C4-2B (cell line): ENCODE measurements around the gene SF3B1.

Source experiments
- H3K27ac ChIP-seq: fragments of 450-650 bp; 2 replicates; pipeline ENCODE4 v1.5.1; 2017
- ZFX ChIP-seq: fragments of 450-650 bp; IDR thresholded peaks from 2 replicates; pipeline ENCODE4 v1.6.1; 2017
- TF ChIP-seq, protein P1 (sequence below): fragments of 450-650 bp; conservative IDR thresholded peaks from 2 replicates; pipeline ENCODE4 v1.5.1; 2017; ENCODE audit warnings: mild to moderate bottlenecking

The SF3B1 gene

DNA sequence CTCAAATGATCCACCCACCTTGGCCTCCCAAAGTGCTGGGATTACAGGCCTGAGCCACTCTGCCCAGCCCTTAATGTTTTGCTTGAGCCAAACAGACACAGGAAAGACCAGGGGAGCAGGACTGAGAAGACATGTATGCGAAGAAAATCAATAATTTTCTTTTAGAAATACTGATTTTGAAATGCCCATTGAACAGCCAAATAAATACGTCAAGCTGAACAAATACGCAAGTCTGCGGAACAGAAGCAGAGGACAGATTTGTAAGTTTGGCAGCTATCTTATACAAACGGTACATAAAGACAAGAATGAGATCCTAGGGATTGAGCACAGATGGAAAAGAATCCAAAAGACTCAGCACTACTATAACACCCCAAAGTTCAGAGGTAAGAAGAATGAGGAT lies 20.8 kb downstream of the SF3B1 start:
- TF ChIP-seq ZFX = no peak
- TF ChIP-seq, protein P1, sequence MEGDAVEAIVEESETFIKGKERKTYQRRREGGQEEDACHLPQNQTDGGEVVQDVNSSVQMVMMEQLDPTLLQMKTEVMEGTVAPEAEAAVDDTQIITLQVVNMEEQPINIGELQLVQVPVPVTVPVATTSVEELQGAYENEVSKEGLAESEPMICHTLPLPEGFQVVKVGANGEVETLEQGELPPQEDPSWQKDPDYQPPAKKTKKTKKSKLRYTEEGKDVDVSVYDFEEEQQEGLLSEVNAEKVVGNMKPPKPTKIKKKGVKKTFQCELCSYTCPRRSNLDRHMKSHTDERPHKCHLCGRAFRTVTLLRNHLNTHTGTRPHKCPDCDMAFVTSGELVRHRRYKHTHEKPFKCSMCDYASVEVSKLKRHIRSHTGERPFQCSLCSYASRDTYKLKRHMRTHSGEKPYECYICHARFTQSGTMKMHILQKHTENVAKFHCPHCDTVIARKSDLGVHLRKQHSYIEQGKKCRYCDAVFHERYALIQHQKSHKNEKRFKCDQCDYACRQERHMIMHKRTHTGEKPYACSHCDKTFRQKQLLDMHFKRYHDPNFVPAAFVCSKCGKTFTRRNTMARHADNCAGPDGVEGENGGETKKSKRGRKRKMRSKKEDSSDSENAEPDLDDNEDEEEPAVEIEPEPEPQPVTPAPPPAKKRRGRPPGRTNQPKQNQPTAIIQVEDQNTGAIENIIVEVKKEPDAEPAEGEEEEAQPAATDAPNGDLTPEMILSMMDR = no peak
- no peak overlapping the region for H3K27ac ChIP-seq

DNA sequence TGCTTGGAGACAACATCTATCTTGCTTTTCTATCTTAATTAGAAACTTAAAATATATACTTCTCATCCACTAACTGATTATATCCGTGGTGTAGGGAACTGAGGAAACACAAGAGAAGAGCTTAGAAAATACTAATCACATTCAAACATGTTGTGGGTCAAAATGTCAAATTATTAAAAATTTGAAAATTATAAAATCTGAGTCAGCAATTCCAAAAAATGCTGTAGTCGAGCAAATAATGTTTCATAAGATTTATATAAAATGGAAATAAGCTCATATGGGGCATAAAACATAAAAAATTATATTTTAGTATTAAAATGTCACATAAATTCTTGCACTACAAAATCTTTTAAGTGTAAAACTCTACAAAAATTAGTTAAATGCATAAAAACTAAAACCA lies 29.2 kb downstream of the SF3B1 start:
- TF ChIP-seq, protein P1 = no peak
- no peak for TF ChIP-seq ZFX
- H3K27ac ChIP-seq = no peak overlapping the region

DNA sequence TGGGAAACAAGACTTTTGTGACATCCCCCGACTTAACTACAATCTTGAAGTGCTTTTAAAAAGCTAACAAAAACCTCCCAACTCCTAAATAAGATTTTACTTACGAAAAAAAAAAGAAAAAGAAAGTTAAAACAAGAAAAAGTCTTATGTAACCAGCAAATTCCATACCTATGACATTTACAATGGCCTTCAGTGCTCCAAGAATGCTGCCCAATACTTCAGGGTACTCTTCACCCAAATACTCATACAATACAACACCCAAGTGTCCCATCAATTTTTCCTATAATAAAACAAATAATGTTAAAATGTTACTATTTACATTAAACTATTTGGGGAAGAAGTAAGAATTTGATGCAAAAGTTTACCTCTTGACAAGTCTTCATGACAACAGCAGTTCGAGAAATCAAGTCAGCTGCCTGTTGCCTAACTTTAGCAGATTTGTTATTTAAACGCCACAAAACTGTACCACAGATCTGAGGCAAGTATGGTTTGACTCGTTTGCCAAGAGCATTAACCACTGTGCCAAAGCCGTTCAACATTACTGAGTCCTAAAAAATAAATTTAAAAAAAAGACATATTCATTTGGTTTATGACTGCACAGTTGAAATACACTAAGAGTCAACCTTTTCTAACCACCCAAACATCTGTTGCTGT lies 34.8 kb downstream of the SF3B1 start:
- TF ChIP-seq ZFX = no peak
- TF ChIP-seq, protein P1 = no peak
- no peak overlapping the region for H3K27ac ChIP-seq

DNA sequence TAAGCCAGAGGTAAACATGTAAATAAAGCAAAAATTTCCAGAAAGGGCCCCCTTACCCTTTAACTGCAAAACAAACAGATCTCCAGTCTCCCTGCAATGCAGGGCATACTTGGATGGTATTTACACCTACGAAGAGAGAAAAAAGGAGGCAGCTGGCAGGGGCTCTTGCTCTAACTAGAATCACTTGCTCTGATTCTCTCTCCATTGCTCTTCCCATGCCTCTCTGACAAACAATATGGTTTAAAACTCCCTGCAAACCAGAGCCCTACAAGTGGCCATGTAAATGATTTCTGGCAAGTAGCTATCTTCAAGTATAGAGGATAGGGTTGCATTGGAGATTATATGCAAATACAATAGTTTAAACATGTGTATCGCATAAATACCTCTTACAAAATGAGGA lies 35.9 kb downstream of the SF3B1 start:
- TF ChIP-seq, protein P1 = no peak
- TF ChIP-seq ZFX = no peak

DNA sequence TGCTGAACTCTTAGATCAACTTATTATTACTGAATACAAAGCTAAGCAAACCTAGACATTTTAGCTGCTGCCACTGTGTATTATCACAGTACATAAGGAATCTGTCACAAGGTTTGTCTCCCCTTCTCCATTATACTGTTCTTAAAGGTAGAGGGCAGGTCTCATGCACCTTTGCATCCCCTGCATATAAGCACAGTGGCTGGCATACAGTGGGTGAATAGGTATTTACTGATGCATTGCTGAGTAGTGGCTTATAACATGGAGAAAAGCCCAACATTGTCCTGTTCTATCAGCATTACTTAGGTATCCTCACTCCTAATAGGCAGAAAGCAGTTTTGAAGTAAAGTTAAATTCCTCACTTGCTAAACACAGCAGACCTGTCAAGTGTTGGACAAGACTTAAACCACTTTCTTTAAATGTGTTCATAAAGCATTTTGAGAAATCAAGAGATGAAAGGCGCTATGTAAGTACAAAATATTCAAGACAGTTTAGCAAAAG lies 43.6 kb downstream of the SF3B1 start:
- no peak overlapping the region for H3K27ac ChIP-seq
- TF ChIP-seq, protein P1 = no peak
- no peak for TF ChIP-seq ZFX

More for the DNA sequence above, 35.9 kb downstream of the SF3B1 start:
- H3K27ac ChIP-seq = no peak overlapping the region

DNA sequence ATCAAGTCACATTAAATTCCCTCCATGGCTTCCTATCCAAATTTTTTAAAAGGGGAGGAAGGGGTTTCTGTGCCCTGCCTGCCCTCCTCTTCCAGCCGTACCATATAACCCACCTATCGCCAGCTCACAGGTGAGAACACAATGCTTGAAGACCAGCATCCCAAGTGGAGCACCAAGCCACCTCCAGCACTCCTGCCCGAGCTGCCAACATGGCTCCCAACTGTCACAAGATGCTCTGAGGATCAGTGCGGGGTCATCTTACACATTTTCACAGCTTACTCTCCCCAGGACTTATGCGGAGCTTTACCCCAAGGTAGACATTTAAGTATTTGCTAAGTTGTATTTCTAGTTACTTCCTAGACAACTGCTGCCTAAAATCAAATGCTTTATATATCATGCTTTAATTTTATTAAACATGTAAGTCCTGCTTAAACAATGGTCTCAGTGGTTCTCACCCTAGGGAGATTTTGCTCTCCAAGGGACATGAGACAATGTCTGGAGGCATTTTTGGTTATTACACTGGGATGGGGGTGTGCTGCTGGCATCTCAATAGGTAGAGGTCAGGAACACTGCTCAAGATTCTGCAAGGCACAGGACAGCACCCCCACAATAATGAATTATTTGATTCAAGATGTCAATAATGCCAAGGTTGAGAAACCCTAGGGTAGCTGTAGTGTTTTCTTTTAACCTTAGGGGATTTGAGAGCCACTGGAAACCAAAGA lies 45.8 kb downstream of the SF3B1 start:
- no peak overlapping the region for H3K27ac ChIP-seq
- TF ChIP-seq ZFX = no peak
- TF ChIP-seq, protein P1 = no peak

DNA sequence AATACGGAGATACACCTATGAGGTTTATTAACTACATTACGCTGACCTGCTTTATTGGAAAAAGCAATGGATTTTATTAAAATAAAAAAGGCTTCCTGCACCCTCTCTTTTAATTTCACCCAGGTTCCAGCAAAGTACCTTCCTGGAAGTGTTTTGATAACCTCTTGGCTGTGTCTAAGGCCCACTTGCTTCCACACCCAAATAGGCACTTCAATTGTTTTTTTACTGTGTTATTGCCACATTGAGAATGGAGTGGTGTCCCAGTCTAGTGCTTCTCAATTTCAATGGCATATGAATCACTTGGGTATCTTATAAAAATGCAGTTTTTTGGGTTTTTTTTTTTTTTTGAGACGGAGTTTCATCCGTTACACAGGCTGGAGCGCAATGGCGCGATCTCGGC lies 47.6 kb downstream of the SF3B1 start:
- TF ChIP-seq ZFX = no peak
- TF ChIP-seq, protein P1 = no peak
- no peak overlapping the region for H3K27ac ChIP-seq
